DLD1 (cell line): ENCODE measurements around the gene CYBA.

Experiments
- in situ Hi-C: cut with HindIII; loops from 2 replicates; pipeline ENCODE4 v1.10.0; 2017; ENCODE audit warnings: low sequenced_read_pairs

CYBA gene

DNA sequence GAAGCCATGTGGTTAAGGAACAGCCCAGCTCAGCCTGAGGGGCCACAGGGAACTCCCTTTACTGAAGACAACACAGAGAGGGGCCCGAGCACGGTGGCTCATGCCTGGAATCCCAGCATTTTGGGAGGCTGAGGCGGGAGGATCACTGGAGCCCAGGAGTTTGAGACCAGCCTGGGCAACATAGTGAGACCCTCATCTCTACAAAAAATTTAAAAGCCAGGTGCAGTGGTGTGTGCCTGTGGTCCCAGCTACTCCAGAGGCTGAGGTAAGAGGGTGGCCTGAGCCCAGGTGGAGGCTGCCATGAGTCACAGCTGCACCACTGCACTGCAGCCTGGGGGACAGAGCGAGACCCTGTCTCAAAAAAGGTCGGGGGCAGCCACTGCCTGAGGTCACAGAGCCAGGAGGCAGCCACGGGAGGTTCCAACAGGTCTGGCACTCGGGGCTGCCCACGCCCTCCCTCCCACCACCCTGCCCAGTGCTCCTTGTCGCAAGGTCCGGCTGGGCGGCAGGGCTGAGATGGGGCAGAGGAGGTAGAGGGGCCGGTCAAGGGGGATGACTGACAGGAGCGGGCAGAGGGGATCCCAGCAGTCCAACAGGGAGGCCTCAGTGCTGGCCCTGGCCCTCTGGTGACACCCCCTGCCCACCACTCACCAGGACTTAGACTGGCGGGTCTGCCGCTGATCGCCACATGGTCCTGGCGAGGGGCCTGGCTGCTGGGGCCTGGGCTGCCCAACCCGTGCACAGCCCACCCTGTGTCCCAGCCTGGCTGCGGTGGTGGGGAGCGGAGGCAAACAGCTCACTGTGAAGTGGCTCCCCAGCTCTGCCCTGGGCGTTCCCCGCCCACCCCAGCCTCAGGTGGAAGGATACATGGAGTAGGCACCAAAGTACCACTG is 3.4 kb downstream of the CYBA start:
- in situ Hi-C loops = no loop called here

DNA sequence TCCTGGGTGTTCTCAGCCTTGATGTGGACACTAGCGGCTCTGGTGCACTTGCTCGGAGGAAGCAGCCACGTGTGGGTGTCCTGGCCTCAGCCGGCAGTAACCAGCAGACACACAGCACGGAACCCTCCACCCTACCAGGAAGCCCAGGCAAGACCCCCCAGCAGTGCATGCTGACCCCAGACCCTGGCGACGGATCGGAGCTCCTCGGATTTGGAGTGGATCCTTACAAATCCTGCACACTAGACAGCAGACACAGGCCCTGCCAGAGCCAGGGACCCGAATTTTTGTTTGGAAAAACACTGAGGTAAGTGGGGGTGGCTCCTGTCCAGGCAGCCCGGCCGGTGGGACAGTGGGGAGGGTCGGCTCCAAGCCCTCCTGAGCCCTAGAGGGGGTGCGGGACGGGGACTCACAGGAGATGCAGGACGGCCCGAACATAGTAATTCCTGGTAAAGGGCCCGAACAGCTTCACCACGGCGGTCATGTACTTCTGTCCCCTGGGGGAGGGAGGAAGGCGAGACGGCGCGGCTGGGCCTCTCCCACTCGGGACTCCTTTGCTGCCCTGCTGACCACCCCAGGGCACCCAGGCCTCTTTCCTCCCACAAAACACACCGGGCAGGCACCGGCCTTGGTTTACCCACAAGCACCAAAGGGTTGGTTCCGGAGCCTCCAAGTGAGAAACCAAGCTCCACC is 4.4 kb downstream of the CYBA start:
- in situ Hi-C loops = no loop called here

DNA sequence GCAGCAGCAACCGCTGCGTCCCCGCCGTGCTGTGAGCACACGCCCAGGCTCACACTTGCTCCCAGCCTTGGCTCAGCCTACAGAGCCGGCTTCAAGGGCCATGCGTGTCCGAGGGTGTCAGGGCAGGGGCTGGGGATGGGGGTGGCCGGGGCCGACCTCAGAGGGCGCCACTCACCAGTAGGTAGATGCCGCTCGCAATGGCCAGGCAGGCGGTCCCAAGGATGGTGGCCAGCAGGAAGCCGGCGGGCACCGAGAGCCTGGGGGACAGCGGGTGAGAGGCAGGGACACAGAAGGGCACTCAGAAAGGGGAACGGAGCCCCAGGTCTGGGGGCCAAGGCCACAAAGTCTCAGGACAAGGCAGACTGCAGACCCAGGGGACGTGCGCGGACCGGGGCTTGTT is 4.9 kb downstream of the CYBA start:
- in situ Hi-C loops = no loop called here

DNA sequence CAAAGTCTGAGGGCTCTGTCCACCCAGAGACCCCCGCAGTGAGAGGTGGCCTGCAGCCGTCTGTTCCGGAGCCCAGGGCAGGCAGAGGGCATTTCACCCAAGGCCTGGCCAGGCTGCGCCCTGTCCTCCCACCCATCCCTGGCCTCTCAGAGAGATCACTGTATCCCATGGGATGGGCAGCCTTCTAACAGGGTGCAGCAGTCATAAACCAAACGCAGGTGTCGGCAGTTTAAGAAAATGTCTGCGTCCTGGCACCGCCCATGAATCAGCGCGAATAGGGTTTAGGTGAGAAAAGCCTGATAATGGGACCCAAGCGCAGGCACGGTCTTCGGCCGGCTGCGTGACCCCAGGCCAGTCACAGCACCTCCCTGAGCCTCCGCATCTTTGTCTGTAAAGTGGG is 5.4 kb downstream of the CYBA start:
- in situ Hi-C loops = no loop called here

DNA sequence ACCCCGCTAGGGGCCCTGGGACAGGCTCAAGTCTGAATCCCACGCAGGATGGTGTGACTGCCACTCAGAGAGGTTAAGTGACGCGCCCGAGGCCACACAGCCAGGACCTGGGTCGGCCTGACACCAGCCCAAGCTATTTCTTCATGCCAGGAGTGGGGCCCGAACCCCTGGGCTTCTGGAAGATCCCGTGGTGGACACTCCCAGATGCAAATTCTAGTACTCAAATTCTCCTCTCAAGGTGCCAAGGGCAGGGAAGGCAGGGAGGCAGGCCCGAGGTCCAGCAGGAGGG is 7.3 kb downstream of the CYBA start:
- in situ Hi-C loops = no loop called here

DNA sequence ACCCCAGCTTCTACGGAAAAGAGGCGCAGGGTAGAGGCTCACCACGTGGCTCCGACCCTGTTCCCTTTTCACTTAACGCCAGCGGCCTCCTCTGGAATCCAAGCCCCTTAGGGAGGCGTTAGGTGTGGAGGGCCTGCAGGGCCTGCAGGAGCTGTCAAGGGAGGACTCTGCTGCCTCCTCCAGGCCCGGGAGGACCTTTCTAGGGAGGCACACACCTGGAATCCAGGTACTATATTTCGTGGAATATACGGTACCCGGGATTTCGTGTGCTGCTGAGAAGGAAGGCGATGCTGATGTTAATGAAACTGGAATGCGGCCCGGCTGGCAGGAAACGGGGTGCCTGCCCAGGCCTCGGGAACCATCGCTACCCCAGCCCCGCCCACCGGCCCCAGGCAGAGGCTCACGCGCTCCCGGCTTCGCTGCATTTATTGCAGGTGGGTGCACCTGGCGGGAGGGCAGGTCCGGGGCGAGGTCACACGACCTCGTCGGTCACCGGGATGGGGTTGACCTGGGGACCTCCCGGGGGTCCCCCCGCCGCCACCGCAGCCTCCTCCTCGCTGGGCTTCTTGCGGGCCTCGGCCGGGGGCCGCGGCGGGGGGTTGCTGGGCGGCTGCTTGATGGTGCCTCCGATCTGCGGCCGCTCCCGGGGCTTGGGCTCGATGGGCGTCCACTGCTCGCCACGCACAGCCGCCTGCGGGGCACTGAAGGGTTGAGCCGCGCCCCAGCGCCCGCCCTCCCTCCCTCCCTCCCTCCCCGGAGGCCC is 7.8 kb downstream of the CYBA start:
- in situ Hi-C loops = no loop called here

DNA sequence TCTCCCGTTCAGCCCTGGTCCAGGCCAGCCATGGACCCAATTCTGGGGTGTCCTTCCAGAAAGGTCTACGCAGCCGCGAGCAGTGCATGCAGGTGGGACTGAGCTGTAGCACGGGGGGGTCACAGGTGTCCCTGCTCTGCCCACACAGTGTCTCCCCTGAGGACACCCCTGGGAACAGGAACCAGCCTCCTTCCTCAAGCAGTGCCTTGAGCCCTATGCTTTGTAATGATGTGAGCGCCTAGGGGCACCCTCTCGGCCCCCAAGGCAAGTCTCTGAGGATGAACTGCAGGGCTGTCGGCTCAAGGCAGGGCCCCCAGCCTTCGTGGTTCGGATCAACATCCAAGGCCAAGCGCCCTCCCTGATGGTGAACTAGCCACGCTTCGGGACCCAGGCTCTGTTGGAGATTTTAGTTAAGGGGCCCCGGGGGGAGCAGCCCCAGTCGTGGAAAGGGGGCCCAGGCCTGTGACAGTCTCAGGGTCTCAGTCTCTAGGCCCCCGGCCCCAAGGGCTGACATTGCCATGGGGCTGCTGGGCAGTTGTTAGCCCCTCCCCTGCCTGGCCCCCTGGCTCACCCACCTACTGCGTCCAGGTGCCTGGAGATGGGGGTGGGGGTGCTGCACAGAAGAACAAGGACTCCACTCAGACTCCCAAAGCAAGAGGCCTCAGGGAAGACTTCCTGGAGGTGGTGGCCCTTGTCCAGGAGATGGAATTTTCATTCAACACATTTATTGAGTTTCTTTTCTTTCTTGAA is 10.2 kb downstream of the CYBA start:
- in situ Hi-C loops = no loop called here

DNA sequence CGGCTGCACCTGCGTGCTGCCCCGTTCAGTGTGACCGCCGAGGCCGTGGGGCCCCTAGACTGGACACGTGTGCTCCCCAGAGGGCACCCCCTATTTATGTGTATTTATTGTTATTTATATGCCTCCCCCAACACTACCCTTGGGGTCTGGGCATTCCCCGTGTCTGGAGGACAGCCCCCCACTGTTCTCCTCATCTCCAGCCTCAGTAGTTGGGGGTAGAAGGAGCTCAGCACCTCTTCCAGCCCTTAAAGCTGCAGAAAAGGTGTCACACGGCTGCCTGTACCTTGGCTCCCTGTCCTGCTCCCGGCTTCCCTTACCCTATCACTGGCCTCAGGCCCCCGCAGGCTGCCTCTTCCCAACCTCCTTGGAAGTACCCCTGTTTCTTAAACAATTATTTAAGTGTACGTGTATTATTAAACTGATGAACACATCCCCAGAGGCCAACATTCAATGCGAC is 10.8 kb downstream of the CYBA start:
- in situ Hi-C loops = no loop called here

DNA sequence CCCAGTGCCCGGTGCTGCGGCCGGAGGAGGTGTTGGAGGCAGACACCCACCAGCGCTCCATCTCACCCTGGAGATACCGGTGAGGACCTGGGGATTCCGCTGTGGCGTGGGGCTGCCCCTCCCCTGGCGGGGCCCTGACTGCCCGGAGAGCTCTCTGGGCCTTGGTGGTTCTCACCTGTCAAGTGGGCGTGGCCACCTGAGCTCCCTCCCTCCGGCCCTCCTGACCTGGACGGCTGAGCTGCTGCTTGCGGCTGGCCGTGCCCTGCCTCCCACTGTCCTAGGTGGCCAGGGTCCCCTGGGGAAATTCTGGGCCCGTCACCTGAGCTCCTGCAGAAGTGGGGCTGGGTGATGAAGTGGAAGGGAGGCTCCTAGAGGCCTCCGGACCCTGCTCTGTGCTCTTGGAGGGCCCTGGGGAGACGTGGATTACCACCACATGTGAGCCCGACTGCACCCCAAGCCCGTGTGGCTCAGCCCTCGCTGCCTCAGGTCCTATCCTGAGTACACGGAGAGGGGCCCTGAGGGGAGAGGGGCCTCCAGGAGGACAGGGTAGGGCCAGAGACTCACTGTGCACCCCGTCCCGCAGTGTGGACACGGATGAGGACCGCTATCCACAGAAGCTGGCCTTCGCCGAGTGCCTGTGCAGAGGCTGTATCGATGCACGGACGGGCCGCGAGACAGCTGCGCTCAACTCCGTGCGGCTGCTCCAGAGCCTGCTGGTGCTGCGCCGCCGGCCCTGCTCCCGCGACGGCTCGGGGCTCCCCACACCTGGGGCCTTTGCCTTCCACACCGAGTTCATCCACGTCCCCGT is 11.4 kb downstream of the CYBA start:
- in situ Hi-C loops = no loop called here

DNA sequence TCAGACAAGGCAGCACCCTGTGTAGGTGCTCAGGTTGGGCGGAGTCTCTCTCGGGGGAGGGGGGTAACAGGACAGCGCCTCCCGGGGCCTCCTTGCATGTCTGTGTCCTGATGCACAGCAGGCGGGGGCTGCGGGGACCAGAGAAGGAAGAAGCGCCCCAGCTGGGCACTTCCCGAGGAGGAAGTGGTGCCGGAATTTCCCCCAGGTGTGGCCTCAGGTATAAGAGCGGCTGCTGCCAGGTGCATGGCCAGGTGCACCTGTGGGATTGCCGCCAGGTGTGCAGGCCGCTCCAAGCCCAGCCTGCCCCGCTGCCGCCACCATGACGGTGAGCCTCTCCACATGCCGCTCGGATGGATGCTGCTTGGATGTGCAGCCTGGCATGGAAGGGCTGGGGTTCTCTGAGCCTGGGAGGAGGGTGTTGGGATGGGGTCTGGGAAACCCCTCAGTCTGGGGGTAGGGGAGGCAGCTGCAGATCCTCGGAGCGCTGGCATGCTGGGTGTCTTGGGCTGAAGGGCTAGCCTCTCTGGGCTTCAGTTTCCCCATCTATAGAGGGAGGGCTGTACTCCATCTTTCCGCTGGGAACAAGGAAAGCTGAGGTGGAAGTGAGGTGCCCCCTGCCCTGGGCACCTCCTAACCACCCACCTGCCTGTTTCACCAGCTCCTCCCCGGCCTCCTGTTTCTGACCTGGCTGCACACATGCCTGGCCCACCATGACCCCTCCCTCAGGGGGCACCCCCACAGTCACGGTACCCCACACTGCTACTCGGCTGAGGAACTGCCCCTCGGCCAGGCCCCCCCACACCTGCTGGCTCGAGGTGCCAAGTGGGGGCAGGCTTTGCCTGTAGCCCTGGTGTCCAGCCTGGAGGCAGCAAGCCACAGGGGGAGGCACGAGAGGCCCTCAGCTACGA is 12.3 kb downstream of the CYBA start, which contains the start of gene IL17C:
Gene IL17C, plus strand, starts transcription at position 250 of the 908 bp plus-strand sequence. Its CDS starts 70 bp downstream, at position 320.
- in situ Hi-C loops = no loop called here

DNA sequence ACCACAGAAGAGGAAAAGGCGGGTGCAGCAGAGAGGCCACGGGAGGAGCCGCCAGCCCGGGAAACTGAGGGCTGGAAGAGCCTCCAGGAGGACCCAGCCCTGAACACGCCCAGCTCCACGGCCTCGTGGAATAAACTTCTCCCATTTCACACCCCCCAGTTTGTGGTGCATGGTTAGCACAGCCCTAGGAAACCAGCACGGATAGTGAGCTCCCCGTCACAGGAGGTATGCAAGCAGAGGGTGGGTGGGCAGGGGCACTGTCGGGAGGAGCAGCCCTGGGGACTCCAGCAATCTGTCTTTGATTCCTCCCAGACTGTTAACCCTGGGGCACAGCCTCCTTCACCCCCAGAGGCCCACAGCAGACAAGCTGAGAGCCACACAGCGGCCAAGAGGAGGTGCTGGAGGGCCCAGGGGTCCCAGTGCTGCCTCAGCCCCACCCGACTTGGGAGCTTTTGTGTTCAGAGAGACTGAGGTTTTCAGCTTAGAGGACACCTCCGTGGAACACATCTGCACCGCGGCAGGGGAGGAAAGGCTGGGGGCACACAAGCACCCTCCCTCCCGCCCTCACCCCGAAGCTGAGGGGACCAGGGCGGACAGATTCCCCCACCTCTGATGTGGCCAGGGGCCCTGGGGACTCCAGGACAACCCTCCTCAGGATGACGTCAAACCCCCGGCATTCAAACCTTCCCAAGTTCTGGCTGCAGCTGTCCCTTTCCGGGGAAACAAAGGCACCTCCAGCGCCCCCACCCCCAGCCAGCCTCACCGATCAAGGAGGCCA is 14.2 kb downstream of the CYBA start:
- in situ Hi-C loops = no loop called here

DNA sequence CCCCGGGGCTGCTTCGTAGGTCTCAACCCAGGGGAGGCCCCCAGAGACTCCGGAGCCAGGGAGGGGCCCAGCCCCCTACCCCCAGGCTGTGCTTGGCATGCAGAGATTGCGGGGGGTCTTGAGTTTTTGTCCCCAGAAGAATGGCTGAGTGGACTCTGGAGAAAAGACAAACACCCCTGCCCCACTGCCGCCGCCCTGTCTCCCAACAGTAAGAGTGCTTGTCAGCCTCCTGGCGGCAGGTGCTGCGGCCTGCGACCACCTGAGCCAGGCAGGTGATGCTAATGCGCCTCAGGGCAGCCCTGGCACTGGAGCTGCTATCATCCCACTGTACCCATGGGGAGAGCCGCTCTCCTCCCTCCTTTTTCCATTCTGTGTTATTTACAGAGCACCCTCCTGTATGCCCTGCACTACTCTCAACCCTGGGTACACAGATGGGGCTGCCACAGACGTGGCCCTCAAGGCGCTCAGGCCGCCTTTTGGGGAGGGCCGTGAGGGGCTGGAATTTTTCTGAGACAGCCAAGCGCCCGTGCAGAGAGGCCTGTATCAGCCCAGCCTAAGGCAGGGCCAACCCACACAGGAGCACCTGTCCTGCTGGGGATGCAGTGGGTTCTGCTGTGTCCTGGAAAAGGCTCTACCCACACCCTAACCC is 15.1 kb downstream of the CYBA start:
- in situ Hi-C loops = no loop called here

DNA sequence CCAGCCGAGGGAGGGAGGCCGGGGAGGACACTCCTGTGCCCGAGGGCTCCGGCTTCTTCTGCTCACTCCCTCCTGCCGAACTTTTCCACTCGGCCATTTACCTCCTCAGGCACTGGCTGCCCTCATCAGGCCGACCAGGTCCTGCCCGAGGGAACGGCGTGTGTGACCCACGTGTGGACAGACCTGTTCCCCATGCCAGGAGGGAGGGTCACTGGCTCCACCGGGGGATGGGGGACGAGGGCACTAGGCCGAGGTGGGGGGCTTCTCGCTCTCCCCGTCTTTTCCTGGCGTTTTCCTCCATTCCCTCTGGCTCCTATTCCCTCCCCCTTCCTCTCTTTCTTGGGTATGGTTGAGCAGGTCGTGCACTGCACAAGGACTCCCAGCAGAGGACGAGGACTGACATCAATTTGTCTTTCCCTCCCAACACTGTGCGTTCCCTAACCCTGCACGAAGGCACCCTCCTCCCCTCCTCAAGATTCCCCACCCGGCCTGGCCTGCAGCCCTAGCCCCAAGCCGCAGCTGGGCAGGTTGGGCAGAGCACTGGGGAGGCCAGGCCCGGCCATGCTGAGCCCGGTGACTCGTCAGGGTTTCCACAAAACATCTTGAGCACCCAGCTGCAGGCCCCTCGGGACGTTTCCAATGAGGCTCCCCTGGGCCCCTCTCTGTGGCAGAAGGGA is 15.7 kb downstream of the CYBA start:
- in situ Hi-C loops = no loop called here

DNA sequence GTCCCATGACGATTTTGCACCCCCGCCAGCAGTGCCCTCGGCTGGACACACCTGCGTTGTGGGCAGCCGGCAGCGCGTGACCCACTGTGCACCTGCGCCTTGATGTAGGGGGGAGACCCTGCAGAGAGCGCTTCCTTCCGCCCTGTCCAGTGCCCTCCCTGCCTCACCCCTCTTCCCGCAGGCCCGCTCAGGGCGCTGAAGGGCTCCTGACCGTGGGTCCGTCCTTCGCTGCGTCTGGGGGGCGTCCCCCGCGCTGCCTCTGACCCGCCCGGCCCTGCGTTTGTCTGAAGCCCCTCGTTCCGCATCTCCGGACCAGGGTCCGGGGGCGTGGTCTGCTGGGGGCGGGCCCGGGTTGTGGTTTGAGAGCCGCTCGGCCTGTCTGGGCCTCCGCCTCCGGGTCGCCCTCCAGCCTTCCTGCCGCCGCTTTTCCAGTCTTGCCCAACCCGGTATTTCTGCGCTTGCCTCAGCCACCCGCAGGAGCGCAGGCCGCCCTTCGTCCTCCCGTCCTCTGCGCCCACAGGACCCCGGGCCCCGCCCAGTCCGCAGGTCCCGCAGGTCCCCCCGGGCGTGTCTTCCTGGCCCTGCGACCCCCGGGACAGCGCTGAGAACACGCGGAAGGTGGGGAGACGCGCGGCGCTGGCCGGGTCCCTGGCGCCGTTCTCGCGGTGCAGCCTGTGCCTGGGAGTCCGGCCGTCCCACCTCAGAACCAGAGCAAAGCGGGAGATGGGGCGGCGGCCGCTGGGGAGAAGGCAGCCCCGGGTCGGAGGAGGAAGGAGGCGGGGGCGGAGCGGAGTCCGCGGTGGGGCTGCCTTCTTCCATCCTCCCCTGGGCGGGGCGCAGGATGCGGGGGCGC is 16.5 kb downstream of the CYBA start:
- in situ Hi-C loops = no loop called here

DNA sequence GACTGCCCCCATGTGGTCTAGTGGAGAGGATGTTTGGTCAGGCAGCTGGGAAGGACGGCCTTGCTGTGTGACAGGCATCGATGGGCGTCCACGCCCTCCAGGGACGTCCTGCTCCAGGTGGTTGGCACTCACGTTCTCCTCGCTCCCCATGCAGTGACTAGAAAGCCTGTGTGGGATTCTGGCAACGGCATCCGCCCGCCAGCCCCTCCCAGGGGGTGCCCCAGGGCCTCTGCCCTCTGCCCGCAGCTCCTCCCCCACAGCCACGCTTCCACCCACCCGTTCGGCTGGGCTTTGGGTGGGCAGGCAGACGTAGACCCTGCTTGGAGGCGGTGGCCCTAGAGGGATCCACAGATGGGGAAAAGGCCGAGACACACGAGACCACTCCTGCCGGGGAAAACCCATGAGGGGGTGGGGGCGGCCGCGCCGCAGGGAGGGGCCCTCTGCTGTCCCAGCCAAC is 17.1 kb downstream of the CYBA start:
- in situ Hi-C loops = no loop called here

DNA sequence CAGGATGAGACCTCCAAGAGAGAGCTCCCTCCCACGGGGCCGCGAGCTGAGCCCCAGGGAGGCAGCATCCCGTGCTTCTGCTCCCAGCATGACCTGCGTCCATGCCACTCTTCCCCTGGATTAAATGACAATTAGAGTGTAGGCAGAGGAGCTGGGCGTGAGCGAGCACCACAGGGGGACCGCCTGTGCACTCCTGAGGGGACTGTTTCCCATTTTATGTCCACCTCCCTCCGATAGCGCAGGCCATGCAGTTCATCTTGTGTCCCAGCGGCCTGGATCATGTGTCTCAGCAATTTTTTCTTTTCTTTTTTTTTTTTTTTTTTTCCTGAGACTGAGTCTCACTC is 18.3 kb downstream of the CYBA start:
- in situ Hi-C loops = no loop called here
